ENCODE results near the gene IGFBP5. TPM values are rescaled to one million over a fixed set of nuclear protein-coding genes. Genes with fewer than 3 reads are reported as not detected.

Gene IGFBP5
- total RNA-seq, 1 experiment from 2014 or later: 157 TPM

DNA sequence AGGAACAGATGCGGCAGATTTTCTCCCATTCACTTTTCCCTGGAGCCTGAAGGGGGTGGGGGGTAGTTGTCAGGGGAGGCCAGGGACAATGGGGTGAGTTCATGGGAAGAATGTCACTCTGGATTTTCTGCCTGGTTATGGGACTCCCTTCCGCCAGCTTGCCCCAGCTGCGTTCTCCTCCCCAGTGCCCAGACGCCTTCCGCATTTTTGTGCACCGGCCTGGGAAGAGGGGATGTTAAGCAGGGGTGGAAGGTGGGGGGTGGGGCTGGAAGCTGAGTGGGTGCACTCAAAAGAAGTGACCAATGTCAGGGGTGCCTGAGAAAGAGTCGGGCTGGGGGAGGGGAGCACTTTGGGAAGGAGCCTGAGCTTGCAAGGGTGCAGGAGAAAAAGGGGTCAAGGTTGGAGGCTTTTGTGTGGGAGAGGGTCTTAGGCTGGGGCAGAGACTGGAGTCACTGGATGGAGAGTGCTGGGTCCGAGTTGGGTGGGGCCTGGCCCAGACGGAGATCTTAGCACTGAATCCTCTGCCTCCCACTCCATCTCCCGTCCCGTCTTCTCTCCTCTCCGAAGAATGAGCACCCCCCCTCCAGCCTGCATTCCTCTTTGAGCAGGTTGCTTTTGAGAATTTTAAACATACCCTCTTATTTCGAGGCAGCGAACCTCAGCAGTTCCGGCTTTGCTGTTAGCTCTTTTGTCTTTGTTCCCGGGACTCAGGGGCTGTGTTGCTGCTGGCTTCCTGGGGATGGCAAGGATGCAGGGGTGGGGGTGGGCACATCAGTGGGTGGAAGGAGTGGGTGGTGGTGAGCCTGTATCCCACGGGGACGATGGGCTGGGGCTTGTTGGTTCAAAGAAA, 59.4 kb downstream of the IGFBP5 start:
- Histone ChIP-seq H3K27me3 (ENCODE audit: low read length) (peaks cover 9% of the 10 kb centered on the region), H3K27ac (ENCODE audit: low read length) (peak overlapping the region; percentile 29; the same call in 1 of the 2 replicates), H3K4me3 (ENCODE audit: low read length) (no peak overlapping the region), H3K4me2 (ENCODE audit: low read length) (peak overlapping the region; percentile 99), H3F3A (ENCODE audit: low read length, unreplicated experiment) (no peaks in the 10 kb centered on the region), H4K20me1 (ENCODE audit: low read length) (no peaks in the 10 kb centered on the region), H3K79me2 (ENCODE audit: low read length) (peaks cover 28% of the 10 kb centered on the region), H3K4me1 (ENCODE audit: insufficient read depth, low read length) (peaks cover 33% of the 10 kb centered on the region), H3K9me2 (replicated peaks; ENCODE audit: low read length) (no peaks in the 10 kb centered on the region), H3K9ac (ENCODE audit: low read length) (no peak overlapping the region), H3K9me3 (ENCODE audit: low read length) (no peaks in the 10 kb centered on the region), H3K36me3 (ENCODE audit: low read depth, low read length) (no peaks in the 10 kb centered on the region), H2AFZ (ENCODE audit: low read length) (no peak overlapping the region)
- intact Hi-C loops (cut with micrococcal nuclease): no loop called here
- TF ChIP-seq, protein P1, sequence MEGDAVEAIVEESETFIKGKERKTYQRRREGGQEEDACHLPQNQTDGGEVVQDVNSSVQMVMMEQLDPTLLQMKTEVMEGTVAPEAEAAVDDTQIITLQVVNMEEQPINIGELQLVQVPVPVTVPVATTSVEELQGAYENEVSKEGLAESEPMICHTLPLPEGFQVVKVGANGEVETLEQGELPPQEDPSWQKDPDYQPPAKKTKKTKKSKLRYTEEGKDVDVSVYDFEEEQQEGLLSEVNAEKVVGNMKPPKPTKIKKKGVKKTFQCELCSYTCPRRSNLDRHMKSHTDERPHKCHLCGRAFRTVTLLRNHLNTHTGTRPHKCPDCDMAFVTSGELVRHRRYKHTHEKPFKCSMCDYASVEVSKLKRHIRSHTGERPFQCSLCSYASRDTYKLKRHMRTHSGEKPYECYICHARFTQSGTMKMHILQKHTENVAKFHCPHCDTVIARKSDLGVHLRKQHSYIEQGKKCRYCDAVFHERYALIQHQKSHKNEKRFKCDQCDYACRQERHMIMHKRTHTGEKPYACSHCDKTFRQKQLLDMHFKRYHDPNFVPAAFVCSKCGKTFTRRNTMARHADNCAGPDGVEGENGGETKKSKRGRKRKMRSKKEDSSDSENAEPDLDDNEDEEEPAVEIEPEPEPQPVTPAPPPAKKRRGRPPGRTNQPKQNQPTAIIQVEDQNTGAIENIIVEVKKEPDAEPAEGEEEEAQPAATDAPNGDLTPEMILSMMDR (conservative IDR thresholded peaks at IDR 0.05; ENCODE audit: low read depth, low read length): no peak
- TF ChIP-seq EZH2phosphoT487 (IDR thresholded peaks at IDR 0.05; ENCODE audit: borderline replicate concordance, low read length): no peak
- TF ChIP-seq EZH2 (IDR thresholded peaks at IDR 0.05; ENCODE audit: low read length, unreplicated experiment): no peak
- no peak for DNase-seq
- no peak for ATAC-seq
- BruUV-seq (replicated peaks): no TSS peak
- ChIA-PET CTCF (no interaction called here), POLR2A (ENCODE audit: unreplicated experiment) (no interaction called here)

DNA sequence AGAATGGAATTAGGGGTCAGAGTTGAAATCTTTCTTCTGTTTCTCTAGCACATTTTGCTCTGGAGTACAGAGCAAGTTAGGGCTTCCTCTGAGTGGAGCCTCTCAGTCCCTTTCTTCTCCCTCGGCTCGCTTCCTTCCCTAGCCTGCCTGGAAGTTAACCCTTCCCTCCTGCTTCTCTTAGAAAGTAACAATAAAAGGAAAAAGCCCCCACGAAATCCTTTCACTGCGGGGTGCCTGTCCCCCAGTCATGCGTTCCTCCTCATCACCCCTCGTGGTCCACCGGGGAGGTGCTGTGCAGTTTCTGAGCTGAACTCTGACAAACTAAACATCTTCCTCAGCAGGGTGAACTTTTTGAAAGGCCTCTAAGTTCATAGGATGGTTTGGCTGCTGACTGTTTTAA, 60.2 kb downstream of the IGFBP5 start:
- TF ChIP-seq EZH2phosphoT487 (IDR thresholded peaks at IDR 0.05; ENCODE audit: borderline replicate concordance, low read length) (no peak), EZH2 (IDR thresholded peaks at IDR 0.05; ENCODE audit: low read length, unreplicated experiment) (no peak)
- TF ChIP-seq, protein P1 (conservative IDR thresholded peaks at IDR 0.05; ENCODE audit: low read depth, low read length): no peak
- Histone ChIP-seq H4K20me1 (ENCODE audit: low read length) (no peaks in the 10 kb centered on the region), H3K9me3 (ENCODE audit: low read length) (no peaks in the 10 kb centered on the region), H3K27ac (ENCODE audit: low read length) (no peak overlapping the region), H3K4me2 (ENCODE audit: low read length) (peak overlapping the region; percentile 99), H3K79me2 (ENCODE audit: low read length) (peaks cover 28% of the 10 kb centered on the region), H2AFZ (ENCODE audit: low read length) (no peak overlapping the region), H3K36me3 (ENCODE audit: low read depth, low read length) (no peaks in the 10 kb centered on the region), H3K4me3 (ENCODE audit: low read length) (peak overlapping the region; percentile 95; the same call in 1 of the 2 replicates), H3K4me1 (ENCODE audit: insufficient read depth, low read length) (peaks cover 32% of the 10 kb centered on the region), H3K27me3 (ENCODE audit: low read length) (peaks cover 9% of the 10 kb centered on the region), H3K9me2 (replicated peaks; ENCODE audit: low read length) (no peaks in the 10 kb centered on the region), H3F3A (ENCODE audit: low read length, unreplicated experiment) (no peaks in the 10 kb centered on the region), H3K9ac (ENCODE audit: low read length) (no peak overlapping the region)
- BruUV-seq (replicated peaks): no TSS peak
- intact Hi-C loops (cut with micrococcal nuclease): no loop called here
- ChIA-PET CTCF (interaction anchor here (0.7 kb wide), 1 partner anchor 52 kb away, joined by 7 read pairs; no protein-coding TSS in a partner anchor), POLR2A (ENCODE audit: unreplicated experiment) (no interaction called here)
- ATAC-seq (no peak), DNase-seq (no peak)

All from PC-3 (cell line).